Measurements from ENCODE around the gene BMPR1A.
A peak's percentile ranks its signal among the peaks of the same experiment; 100 is the strongest.

BMPR1A gene

GRCh38 chr10:86802473-86803108 is 46.2 kb downstream of the BMPR1A start:
- in situ Hi-C loops (cut with HindIII; ENCODE audit: low sequenced_read_pairs): no loop called here
- TF ChIP-seq CTCF (IDR thresholded peaks at IDR 0.05; ENCODE audit: low read depth, low read length, missing control alignments): no peak

GRCh38 chr10:86803156-86803555 is 46.7 kb downstream of the BMPR1A start:
- in situ Hi-C loops (cut with HindIII; ENCODE audit: low sequenced_read_pairs): no loop called here
- no peak for DNase-seq (ENCODE audit: low read depth)
- TF ChIP-seq CTCF (IDR thresholded peaks at IDR 0.05; ENCODE audit: low read depth, low read length, missing control alignments): no peak
- H3K4me3 ChIP-seq (ENCODE audit: low read depth, low read length): no peak overlapping the region

More at GRCh38 chr10:86802473-86803108, 46.2 kb downstream of the BMPR1A start:
- no peak overlapping the region for H3K4me3 ChIP-seq (ENCODE audit: low read depth, low read length)
- no peak for DNase-seq (ENCODE audit: low read depth)

- TF ChIP-seq CTCF (IDR thresholded peaks at IDR 0.05; ENCODE audit: low read depth, low read length, missing control alignments): no peak
- in situ Hi-C loops (cut with HindIII; ENCODE audit: low sequenced_read_pairs): no loop called here
- H3K4me3 ChIP-seq (ENCODE audit: low read depth, low read length): no peak overlapping the region
- DNase-seq (ENCODE audit: low read depth): no peak
Measured at GRCh38 chr10:86804805-86805204, 48.4 kb downstream of the BMPR1A start.

- no peak for TF ChIP-seq CTCF (IDR thresholded peaks at IDR 0.05; ENCODE audit: low read depth, low read length, missing control alignments)
- H3K4me3 ChIP-seq (ENCODE audit: low read depth, low read length): no peak overlapping the region
- in situ Hi-C loops (cut with HindIII; ENCODE audit: low sequenced_read_pairs): no loop called here
- peak; percentile 39 for DNase-seq (ENCODE audit: low read depth)
Measured at GRCh38 chr10:86813101-86813500, 56.7 kb downstream of the BMPR1A start.

- TF ChIP-seq CTCF (IDR thresholded peaks at IDR 0.05; ENCODE audit: low read depth, low read length, missing control alignments): no peak
Measured at GRCh38 chr10:86813982-86814381, 57.6 kb downstream of the BMPR1A start.

GRCh38 chr10:86815035-86815617 is 58.7 kb downstream of the BMPR1A start:
- in situ Hi-C loops (cut with HindIII; ENCODE audit: low sequenced_read_pairs): no loop called here
- no peak for TF ChIP-seq CTCF (IDR thresholded peaks at IDR 0.05; ENCODE audit: low read depth, low read length, missing control alignments)
- no peak overlapping the region for H3K4me3 ChIP-seq (ENCODE audit: low read depth, low read length)
- peak; percentile 38 for DNase-seq (ENCODE audit: low read depth)

More at GRCh38 chr10:86813982-86814381, 57.6 kb downstream of the BMPR1A start:
- no peak for DNase-seq (ENCODE audit: low read depth)
- H3K4me3 ChIP-seq (ENCODE audit: low read depth, low read length): no peak overlapping the region
- in situ Hi-C loops (cut with HindIII; ENCODE audit: low sequenced_read_pairs): no loop called here
